OCI-M2 (cell line): Measurements from ENCODE around the gene AMER2.
"Not testable (repeated sequence)": the region's sequence is repeated elsewhere in the genome, so short reads cannot be mapped to it uniquely, and the experiment has no call there.

Source experiments
- DNase-seq: peaks from one replicate; lab custom pipeline; 2025; ENCODE audit not compliant: unreplicated experiment; lab: John Stamatoyannopoulos, UW

Gene AMER2

DNA sequence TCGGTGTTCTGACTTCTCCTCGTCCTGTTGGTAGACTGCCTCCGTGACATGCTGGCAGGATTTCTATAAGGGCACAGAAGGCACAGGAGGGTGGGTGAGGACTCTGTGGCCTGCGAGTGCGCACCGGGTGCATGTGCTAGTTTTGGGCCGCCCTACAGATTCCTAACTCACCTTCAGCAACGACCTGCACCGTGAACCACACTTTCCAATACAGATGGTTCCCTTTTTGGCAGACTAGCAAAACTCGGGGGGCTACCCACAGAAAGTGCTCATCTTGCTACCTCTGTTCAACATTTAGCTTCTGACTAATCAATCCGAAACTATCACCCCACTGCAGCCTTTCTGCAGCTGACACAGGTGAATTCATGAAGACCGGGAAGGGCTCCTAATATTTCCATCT is 14.1 kb upstream of the AMER2 start:
- no peak for DNase-seq

DNA sequence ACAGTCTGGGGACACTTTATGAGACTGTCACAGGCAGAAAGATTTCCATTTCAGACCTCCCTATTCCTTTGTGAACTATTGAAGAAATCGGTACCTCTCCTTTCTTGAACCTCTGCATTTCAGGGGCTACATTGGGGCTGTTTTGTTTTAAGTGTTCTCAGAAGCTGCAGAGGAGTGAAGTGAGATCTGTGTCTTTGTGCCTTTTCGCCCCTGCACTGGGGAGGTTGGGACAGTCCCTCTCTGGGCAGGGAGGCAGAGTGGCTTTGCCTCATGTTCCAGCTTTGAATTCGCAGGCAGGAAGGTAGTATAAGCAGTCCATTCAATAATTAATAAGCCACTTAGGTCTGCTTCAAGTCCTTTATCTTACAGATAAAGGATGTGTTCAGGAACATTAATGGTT is 9.5 kb upstream of the AMER2 start:
- DNase-seq, result no peak

DNA sequence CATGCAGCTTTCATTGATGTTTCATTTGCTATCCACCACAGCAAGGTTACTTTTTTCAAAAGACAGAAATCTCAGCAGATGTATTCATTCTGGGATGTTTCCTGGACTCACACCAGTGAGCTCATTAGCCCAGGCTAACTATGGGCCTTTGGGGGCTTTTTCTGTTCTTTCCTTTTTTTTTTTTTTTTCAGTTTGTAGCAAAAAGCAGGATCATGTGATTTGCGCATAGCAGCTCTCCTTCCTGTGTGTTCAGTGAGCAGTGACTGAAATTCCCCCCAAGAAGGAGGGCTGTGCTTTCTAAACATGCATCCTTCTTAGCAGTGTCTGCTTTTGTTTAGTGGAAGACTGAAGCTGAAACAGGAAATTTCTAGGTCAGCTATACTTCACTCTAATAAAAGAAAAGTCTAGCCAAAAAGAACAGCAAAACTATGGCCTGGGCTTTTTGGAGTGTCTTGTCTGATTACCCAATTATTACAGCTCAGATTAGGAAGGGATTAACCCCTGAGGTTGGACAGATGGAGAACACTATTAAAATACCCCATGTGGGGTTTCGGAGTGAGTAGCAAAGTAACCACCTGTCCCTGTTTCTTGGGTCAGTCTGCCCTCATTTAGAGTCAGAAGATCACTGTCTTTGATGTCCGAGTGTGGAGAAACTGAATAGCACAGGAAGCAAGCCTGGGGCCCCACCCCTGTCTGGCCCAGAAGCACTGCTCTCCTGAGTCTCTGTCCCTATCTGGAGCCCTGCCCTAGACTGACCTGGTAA is 8.9 kb upstream of the AMER2 start:
- no peak for DNase-seq

DNA sequence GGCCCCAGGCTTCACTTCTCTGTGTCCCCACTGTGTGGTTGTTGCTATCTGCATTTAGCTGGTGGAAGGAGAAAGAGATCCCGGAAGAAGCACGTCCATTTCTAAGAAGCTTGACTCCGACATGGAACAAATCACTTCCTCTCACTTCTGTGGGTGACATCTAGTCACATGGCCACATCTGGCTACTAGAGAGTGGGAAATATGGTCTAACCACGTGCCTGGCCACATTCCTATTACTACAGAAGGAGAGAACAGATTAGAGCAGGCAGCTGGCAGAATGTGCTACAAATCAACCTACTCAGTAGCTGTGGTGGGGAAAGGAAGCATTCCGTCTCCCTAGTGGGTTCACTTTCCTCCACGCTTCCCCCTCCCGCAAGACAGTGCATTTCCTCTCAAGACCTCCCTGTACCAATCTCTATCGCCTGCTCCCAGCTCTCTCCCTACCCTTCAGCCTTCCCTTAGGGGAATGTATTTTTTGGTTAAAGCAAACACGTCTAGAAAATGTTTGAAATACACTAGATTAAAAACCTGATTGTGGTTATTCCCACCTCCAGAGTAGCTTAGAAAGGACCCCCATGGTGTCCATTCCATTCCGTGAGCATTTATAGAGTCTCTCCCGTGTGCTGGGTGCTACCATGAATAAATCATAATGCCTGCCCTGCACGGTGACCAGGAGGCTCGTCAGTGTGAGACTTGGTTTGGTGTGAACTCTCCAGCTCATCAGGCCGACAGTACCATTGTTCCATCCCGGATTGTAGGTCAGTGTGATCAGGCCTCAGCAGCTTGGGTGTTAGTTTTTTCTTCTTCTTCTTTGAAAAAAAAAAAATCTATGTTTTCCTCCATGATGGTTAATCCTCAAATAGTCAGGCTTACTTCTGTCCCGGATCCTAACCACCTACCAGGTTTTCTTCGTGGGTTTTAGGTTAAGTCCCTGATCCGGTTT is 8.0 kb upstream of the AMER2 start:
- no peak for DNase-seq

DNA sequence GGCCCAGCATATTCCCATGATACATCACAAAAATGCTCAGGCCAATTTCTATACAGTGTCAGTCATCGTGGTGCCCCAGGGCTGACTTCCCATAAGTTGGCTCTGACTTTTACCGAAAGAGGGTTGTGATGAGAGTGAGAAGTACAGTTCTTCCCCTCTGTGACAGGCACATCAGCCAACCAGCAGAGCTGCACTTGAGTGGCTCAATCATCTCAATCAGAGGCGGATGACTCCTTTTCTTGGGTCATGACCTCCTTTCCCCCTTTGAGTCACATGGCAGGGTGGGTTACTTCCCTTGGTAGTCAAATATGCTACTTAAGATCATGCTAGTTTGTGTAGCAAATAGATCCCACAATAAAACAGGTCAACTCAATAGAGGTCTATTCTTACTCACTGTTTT is 6.9 kb upstream of the AMER2 start:
- no peak for DNase-seq

DNA sequence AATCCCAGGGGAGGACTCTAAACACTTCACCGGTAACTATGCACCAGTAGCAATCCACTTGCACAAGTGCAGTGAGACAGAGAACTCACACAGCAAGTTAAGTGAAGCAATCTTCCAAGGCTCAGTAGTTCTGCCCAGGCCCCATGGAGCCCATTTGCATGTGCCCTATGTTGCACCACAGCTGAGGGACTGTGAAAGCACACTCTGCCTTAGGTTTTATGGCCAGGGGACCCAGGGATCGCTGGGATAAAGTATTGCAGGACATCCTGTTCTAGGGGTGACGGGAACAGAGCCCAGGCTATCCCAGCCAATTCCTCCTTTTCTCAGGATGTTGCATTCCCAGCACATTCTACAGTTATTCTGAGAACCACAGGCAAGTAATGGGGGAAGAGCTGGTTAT is 6.0 kb upstream of the AMER2 start:
- no peak for DNase-seq

DNA sequence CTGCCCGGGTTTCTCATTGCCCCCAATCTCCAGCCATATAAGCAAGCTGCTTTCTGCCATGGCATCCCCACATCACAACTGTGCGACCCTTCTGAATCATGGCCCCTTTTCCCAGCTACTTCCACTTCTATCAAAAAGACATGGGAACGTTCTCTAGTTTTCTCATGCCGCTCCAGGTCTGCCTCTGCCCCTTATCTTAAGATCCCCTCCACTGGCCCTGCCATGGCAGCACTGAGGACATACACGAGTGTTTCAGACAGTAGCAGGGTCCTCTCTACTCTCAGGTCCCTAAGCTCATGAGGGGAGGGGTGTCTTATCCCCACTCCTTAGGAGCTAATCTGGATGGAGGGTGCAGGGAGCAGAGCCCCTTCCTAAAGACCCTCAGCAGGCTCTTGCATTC is 5.5 kb upstream of the AMER2 start:
- no peak for DNase-seq

DNA sequence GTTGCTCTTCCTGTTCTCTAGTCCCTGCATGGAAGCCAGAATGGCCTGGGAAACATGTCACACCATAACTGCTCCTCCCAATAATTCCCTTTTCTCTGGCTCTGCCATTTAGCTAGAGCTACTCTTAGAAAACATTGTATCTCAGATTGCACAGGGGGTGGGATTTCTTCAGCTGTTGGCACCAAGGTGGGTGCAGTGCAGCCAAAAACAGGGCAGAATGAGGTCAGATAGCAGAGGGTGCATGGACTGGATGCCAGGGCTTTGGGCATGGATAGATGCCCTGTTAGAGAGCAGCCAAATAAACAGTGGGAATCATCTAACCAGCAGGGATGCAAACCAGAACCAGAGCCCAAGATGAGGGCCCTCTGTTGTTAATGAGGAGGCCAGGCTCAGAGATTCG is 4.9 kb upstream of the AMER2 start:
- DNase-seq, result no peak

DNA sequence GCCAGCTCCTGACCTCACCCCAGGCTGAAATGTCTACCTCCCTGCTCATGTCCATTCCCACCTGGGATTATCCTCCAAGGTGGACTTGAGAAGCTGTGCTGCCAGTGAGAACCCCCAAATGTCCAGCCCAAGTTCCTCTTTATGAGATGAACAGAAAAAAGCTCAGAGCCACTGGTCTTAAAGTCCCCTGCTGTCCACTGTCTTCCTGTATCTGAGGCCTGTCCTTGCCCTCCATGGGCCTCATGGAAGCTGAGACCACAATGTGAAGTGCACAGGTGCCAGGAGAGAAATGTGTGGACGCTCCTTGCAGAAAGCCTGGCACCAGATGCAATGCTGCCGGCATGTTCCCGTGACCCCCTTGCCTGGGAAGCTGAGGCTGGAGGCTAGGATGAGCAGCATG is 3.3 kb upstream of the AMER2 start:
- DNase-seq, result no peak

DNA sequence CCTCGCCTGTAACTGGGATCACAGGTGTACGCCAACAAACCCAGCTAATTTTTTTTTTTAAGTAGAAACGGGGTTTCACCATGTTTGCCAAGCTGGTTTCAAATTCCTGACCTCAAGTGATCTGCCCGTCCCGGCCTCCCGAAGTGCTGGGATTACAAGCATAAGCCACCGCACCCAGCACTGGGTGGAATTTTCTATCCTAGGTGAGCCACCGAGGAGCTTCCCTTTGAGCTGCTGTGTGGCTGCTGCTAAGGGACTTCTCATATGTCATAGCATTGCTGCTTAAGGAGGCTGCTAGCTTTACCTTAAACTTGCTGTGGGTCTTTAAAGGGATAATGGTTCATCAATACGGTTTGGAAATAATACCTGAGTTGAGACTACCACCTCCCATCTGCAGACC is 2.9 kb upstream of the AMER2 start:
- no peak for DNase-seq

DNA sequence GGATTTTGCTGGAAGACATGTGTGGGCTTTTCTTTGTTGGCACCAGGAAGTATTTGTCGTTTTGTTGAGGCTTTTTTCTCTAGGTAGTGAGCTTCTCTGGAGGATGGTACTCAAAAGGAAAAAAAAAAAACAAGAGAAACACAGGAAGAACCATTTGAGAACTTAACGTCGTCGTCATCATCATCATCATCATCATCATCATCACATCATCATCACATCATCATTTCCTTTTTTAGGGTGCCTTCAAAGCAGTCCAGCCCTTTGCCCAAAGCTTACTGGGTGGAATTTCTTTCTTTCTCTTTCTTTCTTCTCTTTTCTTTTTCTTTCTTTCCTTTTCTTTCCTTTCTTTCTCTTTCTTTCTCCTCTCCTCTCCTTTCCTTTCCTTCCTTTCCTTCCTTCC is 2.2 kb upstream of the AMER2 start:
- DNase-seq, result no peak

DNA sequence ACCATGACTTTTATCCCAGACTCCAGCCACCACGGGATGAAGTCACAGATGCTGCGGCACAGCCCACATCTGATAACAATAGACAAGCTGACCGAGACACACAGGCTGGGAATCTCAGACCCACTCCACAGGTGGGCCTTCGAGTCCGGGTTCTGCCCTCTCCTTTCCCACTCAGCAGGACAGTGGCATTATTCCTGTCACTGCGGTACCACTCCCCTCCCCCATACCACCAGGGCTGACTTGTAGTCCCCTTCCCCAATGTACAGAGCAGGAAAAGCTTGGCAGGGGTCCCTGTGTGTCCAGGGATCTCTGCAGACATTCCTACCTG is 179 bp upstream of the AMER2 start:
- DNase-seq, result no peak

DNA sequence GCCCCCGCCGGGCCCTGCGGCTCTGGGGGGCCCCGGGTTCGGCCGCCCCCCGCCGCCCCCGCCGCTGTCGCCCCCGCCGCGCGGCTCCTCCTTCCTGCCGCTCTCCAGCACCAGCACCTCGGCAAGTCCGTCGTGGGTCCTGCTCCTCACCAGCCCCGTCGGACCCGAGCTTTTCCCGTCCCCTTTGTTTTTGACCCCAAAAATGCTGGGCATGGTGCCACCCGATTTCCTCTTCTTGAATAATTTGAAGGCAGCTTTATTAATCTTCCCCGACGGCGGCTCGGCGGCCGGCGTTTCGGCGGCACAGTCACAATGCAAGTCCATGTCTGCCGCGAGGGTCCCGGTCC is 945 bp downstream of the AMER2 start:
- DNase-seq, result no peak

DNA sequence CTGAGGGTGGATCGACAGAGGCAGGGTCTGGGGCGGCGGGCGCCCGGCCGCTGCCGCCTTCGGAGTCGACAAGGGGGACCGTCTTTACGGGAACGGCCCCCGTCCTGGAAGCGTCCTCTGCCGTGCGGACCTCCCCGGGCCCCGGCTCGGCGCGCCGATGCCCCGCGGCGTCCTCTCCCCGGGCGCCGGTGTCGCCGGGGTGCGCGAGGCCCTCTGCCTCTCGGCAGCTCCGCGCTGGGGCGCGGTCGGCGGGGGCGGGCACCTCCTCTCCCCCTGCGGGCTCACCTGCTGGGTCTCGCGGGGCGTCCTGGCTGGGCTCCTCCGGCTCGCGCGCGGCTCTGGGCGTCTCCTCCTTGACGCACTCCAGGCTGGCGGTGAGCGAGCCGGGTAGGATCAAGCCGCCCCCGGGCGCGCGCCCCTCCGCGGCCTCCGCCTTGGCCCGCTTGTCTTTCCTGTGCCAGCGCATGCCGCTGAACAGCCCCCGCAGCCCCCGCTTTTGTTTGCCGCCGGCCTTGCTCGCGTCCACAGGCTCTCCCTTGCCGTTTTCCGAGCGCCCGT is 1.5 kb downstream of the AMER2 start:
- no peak for DNase-seq

DNA sequence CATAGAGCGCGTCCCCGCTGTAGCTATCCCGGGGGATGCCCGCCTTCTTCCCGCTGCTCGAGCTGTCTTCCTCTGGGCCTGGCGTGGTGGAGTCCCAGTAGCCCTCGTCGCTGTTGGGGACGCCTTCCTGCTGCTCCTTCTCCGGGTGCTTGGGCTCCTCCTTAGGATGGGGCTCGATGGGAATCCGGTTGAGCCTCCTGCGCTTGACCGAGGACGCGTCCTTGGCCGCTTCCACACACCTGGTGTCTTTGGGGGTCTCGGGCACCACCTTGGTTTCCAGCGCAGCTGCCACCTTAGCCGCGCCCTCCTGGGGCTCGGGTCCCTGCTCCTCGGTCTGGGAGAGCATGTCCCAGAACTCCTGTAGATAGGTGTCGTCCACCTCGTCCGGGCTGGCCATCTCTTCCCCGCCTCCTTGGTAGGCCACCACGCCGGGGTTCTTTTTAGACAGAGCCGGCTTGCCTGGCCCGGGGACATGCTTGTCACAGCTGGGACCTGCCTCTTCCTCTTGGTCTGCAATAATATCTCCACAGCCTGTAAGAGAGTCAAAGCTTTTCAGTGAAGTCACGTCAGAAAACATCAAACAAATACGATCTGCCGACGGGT is 2.0 kb downstream of the AMER2 start:
- DNase-seq, result no peak

DNA sequence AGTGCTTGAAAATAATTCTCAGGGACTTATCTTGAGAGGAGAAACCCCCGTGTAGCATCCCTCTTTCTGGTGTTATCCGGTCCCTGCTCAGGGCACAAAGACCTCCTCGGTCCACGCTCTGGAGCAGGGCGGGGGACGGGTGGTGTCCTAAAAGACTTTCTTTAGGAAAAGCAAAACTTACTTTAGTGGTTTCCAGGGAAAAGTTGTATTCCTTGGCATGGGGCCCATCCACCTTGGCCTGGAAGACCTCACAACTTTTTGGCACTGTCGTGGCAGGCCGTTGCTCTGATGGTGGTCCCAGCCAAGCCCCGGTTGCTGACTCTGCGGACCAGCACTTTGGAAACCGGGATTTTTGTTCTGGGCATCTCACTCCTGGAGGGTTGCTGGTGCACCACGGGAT is 2.7 kb downstream of the AMER2 start:
- no peak for DNase-seq

DNA sequence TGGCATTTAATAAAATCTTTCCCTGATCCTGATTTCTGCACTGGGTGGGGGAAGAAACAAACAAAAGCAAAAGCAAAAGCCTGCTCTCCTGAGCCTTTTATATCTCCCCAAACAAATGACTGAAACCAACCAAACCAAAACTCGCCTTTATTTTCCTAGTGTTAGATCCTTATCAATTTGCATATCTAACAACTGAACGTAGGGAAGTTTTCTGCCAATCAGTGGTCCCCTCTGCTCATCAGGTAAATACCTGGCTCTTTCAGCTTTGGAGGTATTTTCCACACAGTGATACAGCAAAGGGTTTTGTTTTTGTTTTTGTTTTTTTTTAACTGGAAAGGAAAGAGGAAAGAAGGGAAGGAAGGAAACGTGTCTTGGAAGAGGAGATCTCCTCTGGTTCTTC is 3.3 kb downstream of the AMER2 start:
- DNase-seq, result no peak

DNA sequence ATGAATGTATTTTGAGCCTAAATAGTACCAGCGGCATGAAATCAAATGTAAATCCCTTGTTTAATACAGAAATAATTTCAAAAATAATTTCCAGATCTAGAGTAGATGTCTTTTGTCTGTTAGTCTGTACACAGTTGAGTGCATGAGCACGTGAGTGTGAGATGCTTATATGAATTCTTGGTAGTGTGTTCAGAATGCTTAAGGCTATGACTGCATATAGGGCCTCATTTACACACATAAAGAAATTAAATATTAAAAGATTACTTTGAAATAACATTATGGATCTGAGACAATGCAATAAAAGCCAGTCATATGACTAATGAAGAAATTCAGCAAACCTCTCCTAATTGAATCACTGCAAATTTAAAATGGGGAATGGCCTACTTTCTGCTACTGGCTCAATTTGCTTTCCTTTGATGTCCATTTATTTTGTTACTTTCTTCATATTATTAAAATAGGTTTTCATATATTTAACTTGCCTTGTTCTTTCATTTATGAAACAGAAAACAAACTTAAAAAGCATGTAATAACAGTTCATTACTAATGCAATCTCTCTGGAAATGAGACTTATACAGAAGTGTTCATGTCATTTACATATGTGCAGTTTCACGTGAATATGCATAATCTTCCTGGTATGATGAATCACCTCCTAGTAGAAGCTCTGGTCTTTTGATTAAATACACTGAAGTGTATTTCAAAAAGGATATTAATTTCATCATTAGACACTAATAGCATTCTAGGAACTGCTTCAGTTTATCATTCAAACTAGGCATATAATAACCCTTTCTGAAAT is 4.5 kb downstream of the AMER2 start:
- DNase-seq, result no peak

DNA sequence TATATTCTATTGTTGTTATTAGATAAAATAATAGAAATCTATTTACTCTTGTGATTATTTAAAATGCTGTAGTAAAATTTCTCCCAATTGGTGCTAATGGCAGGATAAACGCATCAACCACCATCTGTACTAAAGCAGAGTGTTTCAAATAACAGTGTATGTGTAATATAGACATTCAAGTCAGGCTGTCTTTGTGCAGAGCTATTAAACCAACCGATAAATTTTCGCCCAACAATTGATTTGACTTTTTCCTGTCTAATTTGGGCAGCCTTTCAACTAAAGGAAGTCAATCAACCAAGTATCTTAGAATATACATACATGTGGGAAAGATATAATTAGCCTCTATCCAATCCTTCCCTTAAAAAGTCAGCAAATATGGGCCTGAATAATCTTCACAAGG is 5.8 kb downstream of the AMER2 start:
- DNase-seq, result no peak

DNA sequence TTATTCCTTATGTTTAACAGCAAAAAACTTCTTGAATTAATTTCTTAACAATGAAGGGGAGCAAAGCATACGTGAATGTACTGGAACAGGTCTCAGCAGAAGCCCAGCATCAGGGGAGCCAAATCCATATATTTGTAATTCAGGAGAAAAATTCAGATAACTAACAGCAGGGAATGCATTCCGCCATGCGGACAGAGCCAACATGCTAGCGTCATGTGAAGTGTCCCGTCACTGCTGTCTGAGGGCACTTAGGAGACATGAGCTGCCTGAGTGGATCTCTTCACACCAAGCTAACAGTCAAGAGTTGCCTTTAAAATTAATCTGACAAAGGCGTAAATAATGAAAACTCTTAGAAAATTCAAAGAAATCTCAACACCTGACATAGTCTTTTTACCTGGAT is 6.4 kb downstream of the AMER2 start:
- no peak for DNase-seq

DNA sequence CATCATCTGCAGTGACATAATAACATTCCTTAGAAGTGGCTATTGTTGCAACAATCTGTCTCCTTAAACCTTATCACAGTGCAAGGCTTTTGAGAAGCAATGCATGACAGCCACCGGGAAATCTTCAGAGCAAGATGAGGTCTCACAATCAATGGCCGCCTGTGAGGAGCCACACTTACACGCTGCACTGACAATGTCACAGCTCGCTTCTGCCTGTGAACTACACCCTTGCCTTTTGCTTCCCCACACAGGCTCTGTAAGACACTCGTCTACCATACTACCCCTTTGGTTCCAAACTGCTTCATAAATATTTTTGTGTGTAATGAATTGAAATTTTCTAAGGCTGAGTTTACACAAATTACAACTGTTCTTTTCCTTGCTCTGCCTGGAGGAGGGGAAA is 6.9 kb downstream of the AMER2 start:
- not testable (repeated sequence) for DNase-seq
